Stimulated activated CD4-positive, alpha-beta T cell treated with anti-CD3 and anti-CD28 coated beads, Interleukin-12 subunit alpha, Interleukin-12 subunit beta, amount 100 ng/mL, for 4 hours (primary cell): ENCODE results near the gene CTNND2.
"Not testable (repeated sequence)": the region's sequence is repeated elsewhere in the genome, so short reads cannot be mapped to it uniquely, and the experiment has no call there.

Source experiments
- DNase-seq: peaks from one replicate; pipeline ENCODE4 v3.0.0-alpha.2; 2020

Gene CTNND2

GRCh38 chr5:11432116-11432515 lies 472.1 kb downstream of the CTNND2 start:
- no peak for DNase-seq

- no peak for DNase-seq
Observed at GRCh38 chr5:11429254-11429653, 475.0 kb downstream of the CTNND2 start.

- no peak for DNase-seq
Observed at GRCh38 chr5:11427569-11427968, 476.7 kb downstream of the CTNND2 start.

- DNase-seq: no peak
Observed at GRCh38 chr5:11426442-11426841, 477.8 kb downstream of the CTNND2 start.

GRCh38 chr5:11422342-11422741 lies 481.9 kb downstream of the CTNND2 start:
- DNase-seq: no peak

GRCh38 chr5:11420969-11421368 lies 483.3 kb downstream of the CTNND2 start:
- no peak for DNase-seq

GRCh38 chr5:11415751-11416150 lies 488.5 kb downstream of the CTNND2 start:
- no peak for DNase-seq

- DNase-seq: not testable (repeated sequence)
Observed at GRCh38 chr5:11414732-11415131, 489.5 kb downstream of the CTNND2 start.

- DNase-seq: no peak
Observed at GRCh38 chr5:11411621-11412020, 492.6 kb downstream of the CTNND2 start.

- no peak for DNase-seq
Observed at GRCh38 chr5:11407556-11408145, 496.6 kb downstream of the CTNND2 start.

- no peak for DNase-seq
Observed at GRCh38 chr5:11400316-11400715, 503.9 kb downstream of the CTNND2 start.

- no peak for DNase-seq
Observed at GRCh38 chr5:11398728-11399127, 505.5 kb downstream of the CTNND2 start.

GRCh38 chr5:11397549-11397948 lies 506.7 kb downstream of the CTNND2 start:
- no peak for DNase-seq

- DNase-seq: no peak
Observed at GRCh38 chr5:11396917-11397316, 507.3 kb downstream of the CTNND2 start.

- no peak for DNase-seq
Observed at GRCh38 chr5:11394933-11395332, 509.3 kb downstream of the CTNND2 start.

GRCh38 chr5:11390291-11390767 lies 513.9 kb downstream of the CTNND2 start:
- no peak for DNase-seq

- no peak for DNase-seq
Observed at GRCh38 chr5:11387382-11387781, 516.9 kb downstream of the CTNND2 start.

GRCh38 chr5:11386398-11386797 lies 517.8 kb downstream of the CTNND2 start:
- no peak for DNase-seq

- DNase-seq: no peak
Observed at GRCh38 chr5:11385901-11386293, 518.3 kb downstream of the CTNND2 start.

- no peak for DNase-seq
Observed at GRCh38 chr5:11385251-11385900, 518.9 kb downstream of the CTNND2 start.

GRCh38 chr5:11384441-11385250 lies 519.6 kb downstream of the CTNND2 start:
- no peak for DNase-seq

- DNase-seq: no peak
Observed at GRCh38 chr5:11383506-11384095, 520.6 kb downstream of the CTNND2 start.

GRCh38 chr5:11378461-11378860 lies 525.8 kb downstream of the CTNND2 start:
- DNase-seq: no peak

GRCh38 chr5:11377896-11378295 lies 526.4 kb downstream of the CTNND2 start:
- no peak for DNase-seq
